Vagina (tissue), 2 donors: ENCODE measurements around the gene TWF1. TPM values are rescaled to one million over a fixed set of nuclear protein-coding genes. Genes with fewer than 3 reads are reported as not detected.

Experiments used
- DNase-seq, 2 donors: peaks; one replicate each; pipeline ENCODE4 v3.0.0-alpha.2; 2017; ENCODE audit errors: extremely low spot score in 2 of 2
- H3K27ac ChIP-seq: fragments of 200-600 bp; sonication (generic); one replicate; pipeline ENCODE4 v1.5.1; 2019
- H3K27me3 ChIP-seq: fragments of 200-600 bp; sonication (generic); one replicate; pipeline ENCODE4 v1.5.1; 2019
- H3K36me3 ChIP-seq, 2 donors: fragments of 200-600 bp; sonication (generic); one replicate each; pipeline ENCODE4 v1.5.1; 2017 to 2019
- H3K4me1 ChIP-seq: fragments of 200-600 bp; sonication (generic); one replicate; pipeline ENCODE4 v1.5.1; 2019
- H3K4me3 ChIP-seq, 2 donors: fragments of 200-600 bp; sonication (generic); 1 replicate in 1 of 2; 2 replicates in 1 of 2; pipeline ENCODE4 v1.5.1; 2016 to 2019
- H3K9me3 ChIP-seq: fragments of 200-600 bp; sonication (generic); one replicate; pipeline ENCODE4 v1.5.1; 2019
- POLR2A ChIP-seq, 2 donors: fragments of 450-650 bp; IDR thresholded peaks; one replicate each; pipeline ENCODE4 v1.6.1; 2017; ENCODE audit warnings: antibody characterized with exemption in 2 of 2, mild to moderate bottlenecking in 2 of 2, moderate library complexity in 2 of 2
- POLR2AphosphoS5 ChIP-seq, 2 donors: sonication (generic); formaldehyde crosslinking; IDR thresholded peaks; one replicate each; pipeline ENCODE4 v1.9.0; 2017; ENCODE audit warnings: antibody characterized with exemption in 2 of 2, mild to moderate bottlenecking in 2 of 2, low read depth in 1 of 2; ENCODE audit not compliant: insufficient read depth in 1 of 2
- intact Hi-C: fragments of 100-400 bp; cut with DNase I; formaldehyde crosslinking; loops from one replicate; pipeline ENCODE4 v1.15.1; 2023
- total RNA-seq: library from RNA; depleted of rRNA; stranded (reverse); fragments of >200 nt; gene quantifications from one replicate; pipeline ENCODE4 v1.2.3, GENCODE V29; 2016
- TF ChIP-seq, protein P1 (sequence below), 3 experiments: fragments of 450-650 bp in 2 of 3; fragments of 200-600 bp in 1 of 3; sonication (generic) in 1 of 3; IDR thresholded peaks; one replicate each; pipeline ENCODE4 v1.5.1; 2017 to 2019; ENCODE audit warnings: antibody characterized with exemption in 3 of 3, mild to moderate bottlenecking in 2 of 3, moderate library complexity in 2 of 3

Gene TWF1
- total RNA-seq, 1 donor from 2014 or later, result 71.0 TPM

DNA sequence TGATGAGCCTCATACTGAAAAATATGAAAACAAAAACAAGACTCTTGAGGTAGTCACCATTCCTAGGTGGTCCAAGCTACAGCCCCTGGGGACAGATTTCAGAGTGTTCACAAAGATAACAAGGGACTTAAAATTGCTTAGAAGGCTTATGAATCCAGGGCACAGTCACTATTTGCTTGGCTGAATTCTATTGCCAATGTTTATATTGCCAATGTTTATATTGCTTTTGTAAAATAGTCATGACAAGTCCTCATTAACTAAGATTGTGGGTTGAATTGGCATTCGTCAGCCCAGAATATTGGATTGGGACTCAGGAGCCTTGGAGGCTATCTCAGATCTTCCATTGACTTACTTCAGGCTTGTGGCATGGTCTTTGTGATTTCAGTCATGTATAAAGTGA lies 36.1 kb upstream of the TWF1 start:
- Histone ChIP-seq H3K4me1 (peaks cover 4% of the 10 kb centered on the region), H3K9me3 (no peaks in the 10 kb centered on the region), H3K36me3 (no peaks in the 10 kb centered on the region), H3K4me3 (no peak overlapping the region), H3K27me3 (no peaks in the 10 kb centered on the region), H3K27ac (no peak overlapping the region)
- intact Hi-C loops, result no loop called here
- TF ChIP-seq POLR2A (IDR thresholded peaks at IDR 0.05) (no peak), POLR2AphosphoS5 (IDR thresholded peaks at IDR 0.05; ENCODE audit: insufficient read depth in 1 of 2, low read depth in 1 of 2) (no peak)
- TF ChIP-seq, protein P1, sequence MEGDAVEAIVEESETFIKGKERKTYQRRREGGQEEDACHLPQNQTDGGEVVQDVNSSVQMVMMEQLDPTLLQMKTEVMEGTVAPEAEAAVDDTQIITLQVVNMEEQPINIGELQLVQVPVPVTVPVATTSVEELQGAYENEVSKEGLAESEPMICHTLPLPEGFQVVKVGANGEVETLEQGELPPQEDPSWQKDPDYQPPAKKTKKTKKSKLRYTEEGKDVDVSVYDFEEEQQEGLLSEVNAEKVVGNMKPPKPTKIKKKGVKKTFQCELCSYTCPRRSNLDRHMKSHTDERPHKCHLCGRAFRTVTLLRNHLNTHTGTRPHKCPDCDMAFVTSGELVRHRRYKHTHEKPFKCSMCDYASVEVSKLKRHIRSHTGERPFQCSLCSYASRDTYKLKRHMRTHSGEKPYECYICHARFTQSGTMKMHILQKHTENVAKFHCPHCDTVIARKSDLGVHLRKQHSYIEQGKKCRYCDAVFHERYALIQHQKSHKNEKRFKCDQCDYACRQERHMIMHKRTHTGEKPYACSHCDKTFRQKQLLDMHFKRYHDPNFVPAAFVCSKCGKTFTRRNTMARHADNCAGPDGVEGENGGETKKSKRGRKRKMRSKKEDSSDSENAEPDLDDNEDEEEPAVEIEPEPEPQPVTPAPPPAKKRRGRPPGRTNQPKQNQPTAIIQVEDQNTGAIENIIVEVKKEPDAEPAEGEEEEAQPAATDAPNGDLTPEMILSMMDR (IDR thresholded peaks at IDR 0.05), result no peak
- no peak for DNase-seq

DNA sequence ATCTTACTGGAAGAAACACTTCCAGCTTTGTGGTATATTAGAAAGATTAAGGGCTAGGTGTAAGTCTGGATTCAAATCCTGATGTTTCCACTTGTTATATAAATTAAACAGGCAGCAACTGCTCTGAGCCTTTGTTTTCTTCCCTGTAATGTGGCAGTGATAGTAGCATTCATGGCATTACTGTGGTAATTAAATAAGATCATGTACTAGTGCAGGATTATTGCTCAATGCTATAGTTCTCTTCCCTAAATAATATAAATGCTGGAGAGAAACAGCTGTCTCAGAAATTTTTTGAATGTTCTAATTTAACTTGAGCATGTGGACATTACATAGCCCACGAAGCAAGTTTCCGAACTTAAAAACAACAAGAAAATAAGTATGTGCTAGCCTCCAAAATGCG lies 35.1 kb upstream of the TWF1 start:
- DNase-seq, result no peak
- no peak for TF ChIP-seq POLR2AphosphoS5 (IDR thresholded peaks at IDR 0.05; ENCODE audit: insufficient read depth in 1 of 2, low read depth in 1 of 2)
- TF ChIP-seq POLR2A (IDR thresholded peaks at IDR 0.05), result no peak
- peaks cover 13% of the 10 kb centered on the region for H3K4me1 ChIP-seq
- no peaks in the 10 kb centered on the region for H3K36me3 ChIP-seq
- intact Hi-C loops, result no loop called here
- no peak overlapping the region for H3K4me3 ChIP-seq
- no peaks in the 10 kb centered on the region for H3K9me3 ChIP-seq
- no peaks in the 10 kb centered on the region for H3K27me3 ChIP-seq
- no peak overlapping the region for H3K27ac ChIP-seq

DNA sequence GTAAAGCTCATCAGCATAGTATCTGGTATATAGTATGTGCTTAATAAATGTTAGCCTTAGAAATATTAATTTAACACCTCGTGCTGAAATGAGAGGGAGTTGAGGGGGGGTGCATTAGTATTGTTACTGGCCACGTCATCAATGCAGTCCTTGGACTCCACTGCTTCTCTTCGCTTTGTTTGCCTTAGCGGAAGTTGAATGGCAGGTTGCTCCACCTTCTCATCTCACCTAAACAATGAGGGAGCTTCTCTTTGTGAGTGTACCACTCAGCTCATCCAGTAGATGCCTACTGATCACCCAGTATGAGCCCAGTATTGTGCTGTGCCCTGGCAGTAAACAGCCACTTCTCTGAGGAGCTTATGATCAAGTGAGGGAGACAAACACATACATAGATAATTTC lies 34.2 kb upstream of the TWF1 start:
- TF ChIP-seq POLR2AphosphoS5 (IDR thresholded peaks at IDR 0.05; ENCODE audit: insufficient read depth in 1 of 2, low read depth in 1 of 2) (no peak), POLR2A (IDR thresholded peaks at IDR 0.05) (no peak)
- TF ChIP-seq, protein P1 (IDR thresholded peaks at IDR 0.05), result no peak
- Histone ChIP-seq H3K4me3 (no peak overlapping the region), H3K27me3 (no peaks in the 10 kb centered on the region), H3K27ac (no peak overlapping the region), H3K36me3 (no peaks in the 10 kb centered on the region), H3K9me3 (no peaks in the 10 kb centered on the region), H3K4me1 (peaks cover 13% of the 10 kb centered on the region)
- intact Hi-C loops, result no loop called here
- DNase-seq, result no peak

DNA sequence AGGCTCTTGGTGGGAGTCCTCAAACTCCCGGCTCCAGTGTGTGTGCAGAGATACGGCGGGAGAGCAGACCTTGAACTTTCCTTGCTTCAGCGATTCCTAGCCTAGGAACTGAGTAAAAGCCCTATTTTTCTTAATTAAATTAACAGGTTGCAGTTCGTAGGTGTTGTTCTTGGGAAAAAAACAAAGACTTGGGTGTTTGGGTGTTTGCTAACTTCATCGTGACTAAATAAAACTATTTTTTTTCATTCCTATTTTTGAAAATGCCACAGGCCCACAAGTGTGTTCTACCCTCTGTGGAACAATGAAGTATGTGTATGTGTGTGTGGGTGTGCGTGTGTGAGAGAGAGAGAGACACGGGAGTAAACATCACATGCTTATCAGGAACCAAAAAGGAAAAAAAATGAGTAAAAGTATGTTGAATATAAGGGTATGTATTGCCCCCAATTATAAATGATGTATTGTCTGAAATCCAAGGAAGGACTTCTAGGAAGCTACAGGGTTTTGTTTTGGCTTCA lies 30.4 kb upstream of the TWF1 start:
- H3K27ac ChIP-seq, result peak overlapping the region; percentile 91
- H3K4me1 ChIP-seq, result peaks cover 30% of the 10 kb centered on the region
- TF ChIP-seq POLR2AphosphoS5 (IDR thresholded peaks at IDR 0.05; ENCODE audit: insufficient read depth in 1 of 2, low read depth in 1 of 2), result peak in 1 of 2 donors; percentile 33
- TF ChIP-seq, protein P1 (IDR thresholded peaks at IDR 0.05), result no peak
- H3K9me3 ChIP-seq, result no peaks in the 10 kb centered on the region
- intact Hi-C loops, result no loop called here
- peak overlapping the region; percentile 62 to 69 for H3K4me3 ChIP-seq
- H3K36me3 ChIP-seq, result no peaks in the 10 kb centered on the region
- no peak for DNase-seq
- no peaks in the 10 kb centered on the region for H3K27me3 ChIP-seq

DNA sequence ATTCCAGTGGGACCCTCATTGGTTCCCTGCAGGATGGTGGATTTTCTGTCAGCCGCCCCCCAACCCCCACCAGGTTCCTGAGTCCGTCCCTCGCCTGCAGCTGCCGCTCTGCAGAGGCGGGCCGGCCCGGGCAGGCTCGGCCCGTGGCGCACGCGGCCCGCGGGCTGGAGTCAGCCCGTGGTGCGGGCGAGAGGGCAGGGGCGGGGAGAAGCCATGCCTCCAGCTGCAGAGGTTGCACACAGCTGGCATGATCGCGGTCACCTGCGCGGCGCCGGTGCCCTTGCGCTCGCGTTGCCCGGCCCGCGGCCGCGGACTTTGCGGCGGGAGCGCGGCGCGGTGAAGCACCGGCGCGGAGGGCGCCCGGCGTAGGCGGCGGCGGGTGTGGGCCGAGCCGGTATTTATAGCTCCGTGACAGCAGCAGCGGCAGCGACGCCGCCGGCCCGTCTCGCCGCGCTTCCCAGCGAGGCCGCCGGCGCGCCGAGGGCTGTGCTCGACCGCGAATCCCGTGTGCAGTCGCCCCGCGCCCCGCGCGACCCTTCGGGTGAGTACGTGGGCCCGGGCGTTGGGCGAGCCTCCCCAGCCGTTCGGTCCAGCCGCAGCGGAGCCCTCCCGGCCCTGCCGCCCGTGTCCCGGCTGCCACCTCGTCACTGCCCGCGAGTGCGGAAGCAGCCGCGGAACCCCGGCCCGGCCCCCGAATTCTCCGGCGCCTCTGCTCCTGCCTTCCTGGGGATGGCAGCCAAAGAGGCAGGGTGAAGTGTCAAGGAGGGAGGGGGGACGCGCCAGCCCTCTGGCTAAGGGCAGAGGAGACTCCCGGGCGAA lies 29.7 kb upstream of the TWF1 start, which contains the start of gene TMEM117:
TMEM117 (plus strand) TSS at position 426 of the 819 bp plus-strand sequence.
- TF ChIP-seq POLR2AphosphoS5 (IDR thresholded peaks at IDR 0.05; ENCODE audit: insufficient read depth in 1 of 2, low read depth in 1 of 2), result peak in 1 of 2 donors; percentile 70
- no peak for TF ChIP-seq POLR2A (IDR thresholded peaks at IDR 0.05)
- Histone ChIP-seq H3K9me3 (no peaks in the 10 kb centered on the region), H3K27me3 (no peaks in the 10 kb centered on the region), H3K4me3 (peak within 1 kb of the TSS; percentile 62 to 69), H3K4me1 (peaks cover 30% of the 10 kb centered on the region), H3K36me3 (no peaks in the 10 kb centered on the region), H3K27ac (peak within 1 kb of the TSS; percentile 91)
- DNase-seq, result no peak
- intact Hi-C loops, result no loop called here

DNA sequence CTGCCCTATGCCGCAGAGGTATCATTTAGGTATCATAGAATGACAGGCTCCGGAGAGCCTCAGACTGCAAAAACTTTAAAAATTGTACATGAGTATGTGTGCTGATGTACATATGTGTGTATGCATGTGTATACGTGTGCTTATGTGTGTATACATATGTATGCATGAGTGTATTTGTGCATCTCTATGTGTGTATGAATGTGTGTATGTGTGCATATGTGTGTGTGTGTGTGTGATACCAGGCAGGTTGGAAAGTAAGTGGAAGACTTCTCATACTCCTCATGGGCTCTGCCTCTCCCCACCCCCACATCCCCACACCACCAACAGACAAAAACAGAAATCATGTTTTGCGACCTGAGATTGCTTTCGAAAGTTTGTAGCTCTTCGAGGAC lies 29.1 kb upstream of the TWF1 start:
- no peaks in the 10 kb centered on the region for H3K9me3 ChIP-seq
- H3K4me3 ChIP-seq, result peak overlapping the region; percentile 62 to 69
- H3K27me3 ChIP-seq, result no peaks in the 10 kb centered on the region
- H3K4me1 ChIP-seq, result peaks cover 30% of the 10 kb centered on the region
- TF ChIP-seq POLR2AphosphoS5 (IDR thresholded peaks at IDR 0.05; ENCODE audit: insufficient read depth in 1 of 2, low read depth in 1 of 2) (no peak), POLR2A (IDR thresholded peaks at IDR 0.05) (no peak)
- TF ChIP-seq, protein P1 (IDR thresholded peaks at IDR 0.05), result no peak
- intact Hi-C loops, result no loop called here
- peak overlapping the region; percentile 91 for H3K27ac ChIP-seq
- no peak for DNase-seq
- no peaks in the 10 kb centered on the region for H3K36me3 ChIP-seq
